ENCODE data around the gene RRP15. TPM values are rescaled to one million over a fixed set of nuclear protein-coding genes. Genes with fewer than 3 reads are reported as not detected.

The RRP15 gene
- total RNA-seq, 1 experiment from 2014 or later: 32.1 TPM

DNA sequence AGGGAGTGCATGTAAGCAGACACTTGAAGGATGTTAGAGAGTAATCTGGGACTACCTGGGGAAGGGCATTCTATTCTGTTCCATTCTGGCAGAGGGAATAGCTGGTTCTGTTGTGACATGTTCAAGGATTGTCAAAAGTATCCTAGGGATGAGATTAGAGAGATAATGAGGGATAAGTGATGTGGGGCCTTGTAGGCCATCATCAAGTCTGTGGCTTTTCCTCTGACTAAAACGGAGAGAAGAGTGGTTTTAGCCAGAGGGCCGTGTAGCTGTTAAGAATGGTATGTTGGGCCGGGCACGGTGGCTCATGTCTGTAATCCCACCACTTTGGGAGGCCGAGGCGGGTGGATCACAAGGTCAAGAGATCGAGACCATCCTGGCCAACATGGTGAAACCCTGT, 83.6 kb downstream of the RRP15 start:
- DNase-seq (ENCODE audit: low read depth, low spot score) (no peak), ATAC-seq (no peak)
- Histone ChIP-seq H3K4me1 (ENCODE audit: control insufficient read depth, insufficient read depth, low read length) (peaks cover 90% of the 10 kb centered on the region), H3K9me3 (ENCODE audit: control insufficient read depth, insufficient read depth, low read depth, low read length) (no peaks in the 10 kb centered on the region), H3K27me3 (ENCODE audit: control insufficient read depth, insufficient read depth, low read length) (no peaks in the 10 kb centered on the region), H3K36me3 (ENCODE audit: control insufficient read depth, insufficient read depth, low read length) (peaks cover 2% of the 10 kb centered on the region; the same call in 1 of the 2 replicates), H3K4me3 (ENCODE audit: low read depth in 2 of 2, low read length in 2 of 2) (no peak overlapping the region), H3K27ac (ENCODE audit: low read length) (peak overlapping the region; percentile 100)
- BruUV-seq (replicated peaks): no TSS peak
- intact Hi-C loops (cut with micrococcal nuclease; ENCODE audit: unreplicated experiment) (no loop called here), in situ Hi-C loops (cut with HindIII; ENCODE audit: low pct_unique_long_range_greater_than_20kb, low sequenced_read_pairs) (no loop called here)
- ChIA-PET CTCF (no interaction called here), POLR2A (no interaction called here)
- TF ChIP-seq, protein P1, sequence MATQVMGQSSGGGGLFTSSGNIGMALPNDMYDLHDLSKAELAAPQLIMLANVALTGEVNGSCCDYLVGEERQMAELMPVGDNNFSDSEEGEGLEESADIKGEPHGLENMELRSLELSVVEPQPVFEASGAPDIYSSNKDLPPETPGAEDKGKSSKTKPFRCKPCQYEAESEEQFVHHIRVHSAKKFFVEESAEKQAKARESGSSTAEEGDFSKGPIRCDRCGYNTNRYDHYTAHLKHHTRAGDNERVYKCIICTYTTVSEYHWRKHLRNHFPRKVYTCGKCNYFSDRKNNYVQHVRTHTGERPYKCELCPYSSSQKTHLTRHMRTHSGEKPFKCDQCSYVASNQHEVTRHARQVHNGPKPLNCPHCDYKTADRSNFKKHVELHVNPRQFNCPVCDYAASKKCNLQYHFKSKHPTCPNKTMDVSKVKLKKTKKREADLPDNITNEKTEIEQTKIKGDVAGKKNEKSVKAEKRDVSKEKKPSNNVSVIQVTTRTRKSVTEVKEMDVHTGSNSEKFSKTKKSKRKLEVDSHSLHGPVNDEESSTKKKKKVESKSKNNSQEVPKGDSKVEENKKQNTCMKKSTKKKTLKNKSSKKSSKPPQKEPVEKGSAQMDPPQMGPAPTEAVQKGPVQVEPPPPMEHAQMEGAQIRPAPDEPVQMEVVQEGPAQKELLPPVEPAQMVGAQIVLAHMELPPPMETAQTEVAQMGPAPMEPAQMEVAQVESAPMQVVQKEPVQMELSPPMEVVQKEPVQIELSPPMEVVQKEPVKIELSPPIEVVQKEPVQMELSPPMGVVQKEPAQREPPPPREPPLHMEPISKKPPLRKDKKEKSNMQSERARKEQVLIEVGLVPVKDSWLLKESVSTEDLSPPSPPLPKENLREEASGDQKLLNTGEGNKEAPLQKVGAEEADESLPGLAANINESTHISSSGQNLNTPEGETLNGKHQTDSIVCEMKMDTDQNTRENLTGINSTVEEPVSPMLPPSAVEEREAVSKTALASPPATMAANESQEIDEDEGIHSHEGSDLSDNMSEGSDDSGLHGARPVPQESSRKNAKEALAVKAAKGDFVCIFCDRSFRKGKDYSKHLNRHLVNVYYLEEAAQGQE (IDR thresholded peaks at IDR 0.05; ENCODE audit: insufficient read depth in 1 of 2, low read depth in 2 of 2, low read length in 1 of 2): no peak
- TF ChIP-seq, protein P2, sequence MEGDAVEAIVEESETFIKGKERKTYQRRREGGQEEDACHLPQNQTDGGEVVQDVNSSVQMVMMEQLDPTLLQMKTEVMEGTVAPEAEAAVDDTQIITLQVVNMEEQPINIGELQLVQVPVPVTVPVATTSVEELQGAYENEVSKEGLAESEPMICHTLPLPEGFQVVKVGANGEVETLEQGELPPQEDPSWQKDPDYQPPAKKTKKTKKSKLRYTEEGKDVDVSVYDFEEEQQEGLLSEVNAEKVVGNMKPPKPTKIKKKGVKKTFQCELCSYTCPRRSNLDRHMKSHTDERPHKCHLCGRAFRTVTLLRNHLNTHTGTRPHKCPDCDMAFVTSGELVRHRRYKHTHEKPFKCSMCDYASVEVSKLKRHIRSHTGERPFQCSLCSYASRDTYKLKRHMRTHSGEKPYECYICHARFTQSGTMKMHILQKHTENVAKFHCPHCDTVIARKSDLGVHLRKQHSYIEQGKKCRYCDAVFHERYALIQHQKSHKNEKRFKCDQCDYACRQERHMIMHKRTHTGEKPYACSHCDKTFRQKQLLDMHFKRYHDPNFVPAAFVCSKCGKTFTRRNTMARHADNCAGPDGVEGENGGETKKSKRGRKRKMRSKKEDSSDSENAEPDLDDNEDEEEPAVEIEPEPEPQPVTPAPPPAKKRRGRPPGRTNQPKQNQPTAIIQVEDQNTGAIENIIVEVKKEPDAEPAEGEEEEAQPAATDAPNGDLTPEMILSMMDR (IDR thresholded peaks at IDR 0.05): no peak
- TF ChIP-seq TCF7L2 (IDR thresholded peaks at IDR 0.05; ENCODE audit: low read depth, low read length) (no peak), POLR2AphosphoS5 (IDR thresholded peaks at IDR 0.05; ENCODE audit: low read depth, low read length) (no peak), SIN3A (IDR thresholded peaks at IDR 0.05; ENCODE audit: borderline replicate concordance, insufficient read depth, low read depth, low read length) (no peak)

DNA sequence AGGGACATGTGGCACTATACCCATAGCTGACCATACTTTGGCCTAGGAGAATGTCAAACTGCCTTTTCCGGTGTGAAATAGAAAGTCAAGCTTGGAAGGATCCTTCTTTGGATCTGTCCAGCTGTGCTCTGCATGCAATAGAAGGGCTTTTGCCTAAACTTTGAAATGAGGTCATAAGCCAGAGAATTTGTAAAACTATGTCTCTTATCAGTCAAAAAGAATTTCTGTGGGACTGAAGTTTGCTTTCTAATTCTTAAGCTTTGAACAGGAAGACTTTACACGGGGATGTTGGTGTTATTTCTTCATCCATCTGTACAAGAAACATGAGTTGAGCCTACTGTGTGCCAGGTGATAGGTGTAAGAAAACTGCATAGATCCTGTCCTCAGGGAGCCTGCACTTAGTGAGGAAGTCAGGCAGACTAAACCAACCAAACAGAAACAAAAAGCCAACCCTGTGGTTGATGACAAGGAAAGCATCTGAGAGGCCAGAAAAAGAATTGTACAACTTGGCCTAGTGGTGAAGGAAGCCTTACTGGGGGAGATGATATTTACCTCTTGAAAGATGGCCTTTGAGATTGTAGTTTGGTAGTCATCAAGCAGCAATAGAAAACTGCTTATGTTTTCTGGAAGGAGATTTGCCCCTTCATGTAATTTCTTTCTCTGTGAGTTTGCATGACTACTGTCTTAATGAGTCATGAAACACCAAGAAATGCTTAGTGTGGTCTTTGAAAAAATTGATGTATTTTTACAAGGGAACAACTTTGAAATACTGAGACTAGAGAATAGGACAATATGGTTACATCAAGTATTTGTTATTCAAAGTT, 84.8 kb downstream of the RRP15 start:
- CTCF ChIA-PET: no interaction called here
- BruUV-seq (replicated peaks): no TSS peak
- Histone ChIP-seq H3K27ac (ENCODE audit: low read length) (peak overlapping the region; percentile 100), H3K27me3 (ENCODE audit: control insufficient read depth, insufficient read depth, low read length) (no peaks in the 10 kb centered on the region), H3K4me3 (ENCODE audit: low read depth in 2 of 2, low read length in 2 of 2) (no peak overlapping the region), H3K9me3 (ENCODE audit: control insufficient read depth, insufficient read depth, low read depth, low read length) (no peaks in the 10 kb centered on the region), H3K36me3 (ENCODE audit: control insufficient read depth, insufficient read depth, low read length) (no peaks in the 10 kb centered on the region; the same call in 1 of the 2 replicates), H3K4me1 (ENCODE audit: control insufficient read depth, insufficient read depth, low read length) (peaks cover 90% of the 10 kb centered on the region)
- ATAC-seq: no peak
- in situ Hi-C loops (cut with HindIII; ENCODE audit: low pct_unique_long_range_greater_than_20kb, low sequenced_read_pairs) (no loop called here), intact Hi-C loops (cut with micrococcal nuclease; ENCODE audit: unreplicated experiment) (no loop called here)
- no peak for DNase-seq (ENCODE audit: low read depth, low spot score)
- POLR2A ChIA-PET: interaction anchor here (0.6 kb wide), 1 partner anchor 350 kb away, joined by 3 read pairs; no protein-coding TSS in a partner anchor
- no peak for TF ChIP-seq POLR2AphosphoS5 (IDR thresholded peaks at IDR 0.05; ENCODE audit: low read depth, low read length)
- TF ChIP-seq TCF7L2 (IDR thresholded peaks at IDR 0.05; ENCODE audit: low read depth, low read length): no peak
- TF ChIP-seq, protein P2 (IDR thresholded peaks at IDR 0.05): no peak
- TF ChIP-seq, protein P1 (IDR thresholded peaks at IDR 0.05; ENCODE audit: insufficient read depth in 1 of 2, low read depth in 2 of 2, low read length in 1 of 2): no peak
- TF ChIP-seq SIN3A (IDR thresholded peaks at IDR 0.05; ENCODE audit: borderline replicate concordance, insufficient read depth, low read depth, low read length): no peak

Data from Panc1 (cell line).